Gastroesophageal sphincter (tissue), 4 donors: ENCODE data around the gene HECTD4. TPM values are rescaled to one million over a fixed set of nuclear protein-coding genes. Genes with fewer than 3 reads are reported as not detected.
"Not testable (repeated sequence)": the region's sequence is repeated elsewhere in the genome, so short reads cannot be mapped to it uniquely, and the experiment has no call there.

Experiments
- ATAC-seq: fragments of 150-250 bp; one replicate; pipeline ENCODE4 v1.9.1; 2016; ENCODE audit warnings: mild to moderate bottlenecking, moderate library complexity
- H3K27ac ChIP-seq, 4 donors: fragments of 200-600 bp; sonication (generic) in 3 of 4; 1 replicate in 3 of 4; 2 replicates in 1 of 4; pipeline ENCODE4 v1.5.1; 2016 to 2019
- H3K27me3 ChIP-seq: fragments of 200-600 bp; sonication (generic); one replicate; pipeline ENCODE4 v1.5.1; 2019
- H3K36me3 ChIP-seq, 2 donors: fragments of 200-600 bp; sonication (generic); one replicate each; pipeline ENCODE4 v1.5.1; 2019; ENCODE audit warnings: control low read depth in 1 of 2
- H3K4me1 ChIP-seq, 3 donors: fragments of 200-600 bp; sonication (generic); 1 replicate in 2 of 3; 2 replicates in 1 of 3; pipeline ENCODE4 v1.5.1; 2016 to 2019; ENCODE audit warnings: control low read depth in 2 of 3
- H3K4me3 ChIP-seq, 2 donors: fragments of 200-600 bp; sonication (generic); one replicate each; pipeline ENCODE4 v1.5.1; 2019; ENCODE audit warnings: mild to moderate bottlenecking in 1 of 2, moderate library complexity in 1 of 2
- H3K9me3 ChIP-seq, 3 donors: fragments of 200-600 bp; sonication (generic); one replicate each; pipeline ENCODE4 v1.5.1; 2017 to 2019; ENCODE audit warnings: control low read depth in 2 of 3
- CTCF ChIP-seq, 4 experiments: fragments of 200-600 bp in 2 of 4; fragments of 450-650 bp in 2 of 4; sonication (generic) in 1 of 4; IDR thresholded peaks; one replicate each; pipeline ENCODE4 v1.5.1; 2017 to 2019; ENCODE audit warnings: antibody characterized with exemption in 4 of 4, mild to moderate bottlenecking in 2 of 4, moderate library complexity in 2 of 4
- EP300 ChIP-seq: sonication (generic); formaldehyde crosslinking; IDR thresholded peaks from one replicate; pipeline ENCODE4 v1.6.1; 2017; ENCODE audit warnings: antibody characterized with exemption, mild to moderate bottlenecking
- POLR2A ChIP-seq, 2 donors: fragments of 450-650 bp; IDR thresholded peaks; one replicate each; pipeline ENCODE4 v1.6.1; 2017; ENCODE audit warnings: antibody characterized with exemption in 2 of 2, mild to moderate bottlenecking in 2 of 2, moderate library complexity in 1 of 2
- POLR2AphosphoS5 ChIP-seq: sonication (generic); formaldehyde crosslinking; IDR thresholded peaks from one replicate; pipeline ENCODE4 v1.6.1; 2017; ENCODE audit warnings: antibody characterized with exemption
- WGBS, 2 donors: methylation state at CpG; one replicate each; pipeline ENCODE4 v1.1.5; 2018; ENCODE audit warnings: low coverage in 1 of 2; 5-methylcytosine and 5-hydroxymethylcytosine counted together
- total RNA-seq, 4 donors: library from RNA; depleted of rRNA; stranded (reverse); fragments of >200 nt; gene quantifications; one replicate each; pipeline ENCODE4 v1.1.0, GENCODE V29; 2016

Gene HECTD4
- total RNA-seq, 4 donors from 2014 or later = 23.1 to 56.8 (median 42.3) TPM

GRCh38 chr12:112353393-112353792, 28.8 kb downstream of the HECTD4 start:
- H3K4me3 ChIP-seq = no peak overlapping the region
- H3K27ac ChIP-seq = no peak overlapping the region
- WGBS, 2 donors = 71 to 83% methylated on average over 3 of the region's 3 CpGs
- H3K9me3 ChIP-seq = no peaks in the 10 kb centered on the region
- TF ChIP-seq POLR2A (IDR thresholded peaks at IDR 0.05) = no peak
- no peak for TF ChIP-seq EP300
- no peak for TF ChIP-seq CTCF (IDR thresholded peaks at IDR 0.05)
- no peak for TF ChIP-seq POLR2AphosphoS5
- H3K36me3 ChIP-seq = no peaks in the 10 kb centered on the region
- H3K27me3 ChIP-seq = no peaks in the 10 kb centered on the region
- no peak for ATAC-seq
- H3K4me1 ChIP-seq = peaks cover 0 to 44% (median 0%) of the 10 kb centered on the region in 3 donors

GRCh38 chr12:112352921-112353320, 29.3 kb downstream of the HECTD4 start:
- H3K4me1 ChIP-seq = peaks cover 0 to 44% (median 0%) of the 10 kb centered on the region in 3 donors
- TF ChIP-seq EP300 = no peak
- TF ChIP-seq CTCF (IDR thresholded peaks at IDR 0.05) = no peak
- TF ChIP-seq POLR2A (IDR thresholded peaks at IDR 0.05) = no peak
- TF ChIP-seq POLR2AphosphoS5 = no peak
- WGBS, 2 donors = 100% methylated on average over 1 of the region's 1 CpG
- H3K4me3 ChIP-seq = no peak overlapping the region
- no peak for ATAC-seq
- no peaks in the 10 kb centered on the region for H3K9me3 ChIP-seq
- no peaks in the 10 kb centered on the region for H3K27me3 ChIP-seq
- no peak overlapping the region for H3K27ac ChIP-seq
- H3K36me3 ChIP-seq = no peaks in the 10 kb centered on the region

GRCh38 chr12:112350593-112351592, 31.3 kb downstream of the HECTD4 start:
- ATAC-seq = no peak
- Histone ChIP-seq H3K27me3 (no peaks in the 10 kb centered on the region), H3K36me3 (no peaks in the 10 kb centered on the region), H3K4me1 (peaks cover 0 to 43% (median 0%) of the 10 kb centered on the region in 3 donors), H3K4me3 (no peak overlapping the region), H3K27ac (no peak overlapping the region), H3K9me3 (no peaks in the 10 kb centered on the region)
- TF ChIP-seq POLR2AphosphoS5 = no peak
- TF ChIP-seq POLR2A (IDR thresholded peaks at IDR 0.05) = no peak
- TF ChIP-seq CTCF (IDR thresholded peaks at IDR 0.05) = no peak
- no peak for TF ChIP-seq EP300
- 71% methylated on average over 3 of the region's 3 CpGs; no CpG with 5 or more reads in 1 of the 2 donors for WGBS, 2 donors

- TF ChIP-seq CTCF (IDR thresholded peaks at IDR 0.05) (no peak), POLR2A (IDR thresholded peaks at IDR 0.05) (no peak), EP300 (no peak), POLR2AphosphoS5 (no peak)
- WGBS, 2 donors = 64% methylated on average over 2 of the region's 2 CpGs
- Histone ChIP-seq H3K9me3 (no peaks in the 10 kb centered on the region), H3K27me3 (no peaks in the 10 kb centered on the region), H3K27ac (no peak overlapping the region), H3K4me1 (peaks cover 0 to 55% (median 0%) of the 10 kb centered on the region in 3 donors), H3K36me3 (no peaks in the 10 kb centered on the region), H3K4me3 (no peak overlapping the region)
- ATAC-seq = no peak
Measured at GRCh38 chr12:112349431-112349830, 32.8 kb downstream of the HECTD4 start.

GRCh38 chr12:112348926-112349325, 33.3 kb downstream of the HECTD4 start:
- H3K9me3 ChIP-seq, H3K27me3 ChIP-seq, H3K27ac ChIP-seq, H3K4me3 ChIP-seq, ATAC-seq, H3K36me3 ChIP-seq: not testable (repeated sequence)
- H3K4me1 ChIP-seq = peaks cover 0 to 57% (median 0%) of the 10 kb centered on the region in 3 donors
- WGBS, 2 donors = 98% methylated on average over 5 of the region's 6 CpGs; no CpG with 5 or more reads in 1 of the 2 donors
